CD4-positive, CD25-positive, alpha-beta regulatory T cell (primary cell): ENCODE measurements around the gene SPRYD7. TPM values are rescaled to one million over a fixed set of nuclear protein-coding genes. Genes with fewer than 3 reads are reported as not detected.

Experiments used
- ATAC-seq, 2 donors: fragments of 150-1000 bp; cut with Tn5 transposase; one replicate each; pipeline ENCODE4 v1.10.0; 2021; ENCODE audit warnings: low read depth in 2 of 2, moderate number of reproducible peaks in 2 of 2, moderate library complexity in 1 of 2
- DNase-seq, 3 donors: peaks; one replicate each; pipeline versions ENCODE4 v3.0.0 to v3.0.0-alpha.2; 2012 to 2022; ENCODE audit warnings: mixed read lengths in 1 of 3
- H3K27ac ChIP-seq: one replicate; pipeline ENCODE4 v1.7.0; 2013; ENCODE audit warnings: mild to moderate bottlenecking, low read length; ENCODE audit not compliant: insufficient read depth, poor library complexity, severe bottlenecking
- H3K27me3 ChIP-seq: one replicate; pipeline ENCODE4 v1.7.0; 2013; ENCODE audit warnings: low read length; ENCODE audit not compliant: control insufficient read depth, insufficient read depth
- H3K36me3 ChIP-seq: one replicate; pipeline ENCODE4 v1.7.0; 2013; ENCODE audit warnings: mild to moderate bottlenecking, low read length, moderate library complexity; ENCODE audit not compliant: control insufficient read depth, insufficient read depth
- H3K4me1 ChIP-seq: 2 replicates; pipeline ENCODE4 v1.7.0; 2013; ENCODE audit warnings: mild to moderate bottlenecking, low read length; ENCODE audit not compliant: insufficient read depth, control insufficient read depth, poor library complexity, severe bottlenecking
- H3K4me3 ChIP-seq: one replicate; pipeline ENCODE4 v1.7.0; 2013; ENCODE audit warnings: low read depth, mild to moderate bottlenecking, low read length, moderate library complexity
- H3K9me3 ChIP-seq, 2 experiments: 1 replicate in 1 of 2; 2 replicates in 1 of 2; pipeline ENCODE4 v1.7.0; 2013; ENCODE audit warnings: low read length in 2 of 2, mild to moderate bottlenecking in 1 of 2, moderate library complexity in 1 of 2; ENCODE audit not compliant: control insufficient read depth in 2 of 2
- H3K27ac Mint-ChIP-seq, 3 donors: one replicate each; pipeline ENCODE4 v1.8.0; 2020 to 2022; ENCODE audit warnings: mild to moderate bottlenecking in 3 of 3, mixed read lengths in 3 of 3, moderate library complexity in 2 of 3
- H3K27me3 Mint-ChIP-seq: one replicate; pipeline ENCODE4 v1.8.0; 2022; ENCODE audit warnings: mild to moderate bottlenecking, mixed read lengths
- H3K36me3 Mint-ChIP-seq: one replicate; pipeline ENCODE4 v1.8.0; 2020; ENCODE audit warnings: mixed read lengths
- H3K4me1 Mint-ChIP-seq, 4 donors: one replicate each; pipeline ENCODE4 v1.8.0; 2020 to 2022; ENCODE audit warnings: mixed read lengths in 4 of 4, mild to moderate bottlenecking in 1 of 4
- H3K4me3 Mint-ChIP-seq, 4 donors: one replicate each; pipeline ENCODE4 v1.8.0; 2020 to 2022; ENCODE audit warnings: mild to moderate bottlenecking in 4 of 4, mixed read lengths in 4 of 4, moderate library complexity in 3 of 4
- H3K9me3 Mint-ChIP-seq, 7 donors: one replicate each; pipeline ENCODE4 v1.8.0; 2020 to 2022; ENCODE audit warnings: mixed read lengths in 7 of 7, mild to moderate bottlenecking in 3 of 7, moderate library complexity in 2 of 7
- polyA plus RNA-seq, 4 donors: library from polyadenylated mRNA; unstranded; fragments of 300-500 nt; fragmentation: Illumina TruSeq; gene quantifications; one replicate each; pipeline ENCODE4 v1.2.3, GENCODE V29; 2021
- total RNA-seq: library from RNA; stranded (reverse); gene quantifications from one replicate; pipeline ENCODE4 v1.2.3, GENCODE V29; 2022

SPRYD7 gene
- total and polyA plus RNA-seq, 5 donors from 2014 or later: 1.8 to 3.8 (median 2.8) TPM

- H3K4me3 ChIP-seq: no peak overlapping the region
- no peak for DNase-seq
- Mint-ChIP-seq H3K9me3 (peaks cover 0 to 25% (median 8%) of the 10 kb centered on the region in 7 donors), H3K4me1 (no peaks in the 10 kb centered on the region), H3K27ac (no peak overlapping the region), H3K36me3 (peaks cover 3% of the 10 kb centered on the region), H3K27me3 (peaks cover 4% of the 10 kb centered on the region), H3K4me3 (no peak overlapping the region)
- H3K36me3 ChIP-seq: no peaks in the 10 kb centered on the region
- H3K9me3 ChIP-seq: peaks cover 14 to 34% of the 10 kb centered on the region in 2 experiments
- no peaks in the 10 kb centered on the region for H3K4me1 ChIP-seq
- no peak overlapping the region for H3K27ac ChIP-seq
- no peak for ATAC-seq
- no peaks in the 10 kb centered on the region for H3K27me3 ChIP-seq
These were observed 61.7 kb downstream of the SPRYD7 start for GRCh38 chr13:49874430-49874829.

DNA sequence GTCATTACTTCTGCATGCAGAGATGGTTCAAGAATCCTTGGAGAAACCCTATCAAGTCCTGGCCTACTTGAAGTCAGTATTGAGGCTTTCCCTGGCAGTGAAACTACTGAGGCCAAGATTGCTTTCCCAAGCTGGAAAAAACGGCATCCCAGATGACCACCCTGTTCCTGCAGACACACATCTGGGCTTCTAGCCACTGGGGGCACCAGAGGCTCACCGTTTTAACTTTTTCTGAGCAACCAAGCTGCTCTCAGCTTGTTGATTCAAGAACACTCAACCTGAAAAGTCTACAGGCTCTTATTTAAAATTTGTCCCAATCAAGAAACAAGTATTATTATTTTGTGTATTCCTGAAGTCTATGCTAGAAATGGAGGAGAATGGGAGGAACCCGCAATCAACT, 66.6 kb downstream of the SPRYD7 start:
- Mint-ChIP-seq H3K4me3 (no peak overlapping the region), H3K27me3 (peaks cover 9% of the 10 kb centered on the region), H3K27ac (no peak overlapping the region), H3K9me3 (peaks cover 0 to 10% (median 3%) of the 10 kb centered on the region in 7 donors), H3K4me1 (no peaks in the 10 kb centered on the region), H3K36me3 (peaks cover 2% of the 10 kb centered on the region)
- DNase-seq: no peak
- no peak for ATAC-seq
- Histone ChIP-seq H3K27ac (no peak overlapping the region), H3K9me3 (peaks cover 2 to 3% of the 10 kb centered on the region in 2 experiments), H3K36me3 (no peaks in the 10 kb centered on the region), H3K4me3 (no peak overlapping the region), H3K4me1 (no peaks in the 10 kb centered on the region), H3K27me3 (no peaks in the 10 kb centered on the region)

- peaks cover 0 to 10% (median 0%) of the 10 kb centered on the region in 7 donors for H3K9me3 Mint-ChIP-seq
- no peaks in the 10 kb centered on the region for H3K4me1 ChIP-seq
These were observed 68.3 kb downstream of the SPRYD7 start for GRCh38 chr13:49867834-49868233.

GRCh38 chr13:49865218-49865617, 70.9 kb downstream of the SPRYD7 start:
- Histone ChIP-seq H3K27me3 (no peaks in the 10 kb centered on the region), H3K27ac (no peak overlapping the region), H3K4me3 (no peak overlapping the region), H3K36me3 (no peaks in the 10 kb centered on the region), H3K9me3 (no peaks in the 10 kb centered on the region), H3K4me1 (no peaks in the 10 kb centered on the region)
- Mint-ChIP-seq H3K4me3 (no peak overlapping the region), H3K27me3 (peaks cover 28% of the 10 kb centered on the region), H3K27ac (peak overlapping the region in 1 of 3 donors; percentile 40), H3K9me3 (peaks cover 0 to 10% (median 0%) of the 10 kb centered on the region in 7 donors), H3K4me1 (no peaks in the 10 kb centered on the region), H3K36me3 (no peaks in the 10 kb centered on the region)
- DNase-seq (no peak), ATAC-seq (no peak)

More at GRCh38 chr13:49867834-49868233, 68.3 kb downstream of the SPRYD7 start:
- no peak overlapping the region for H3K27ac ChIP-seq
- H3K4me3 Mint-ChIP-seq: no peak overlapping the region
- no peak overlapping the region for H3K27ac Mint-ChIP-seq
- H3K9me3 ChIP-seq: no peaks in the 10 kb centered on the region
- no peak overlapping the region for H3K4me3 ChIP-seq
- H3K36me3 ChIP-seq: no peaks in the 10 kb centered on the region
- no peak for ATAC-seq
- no peaks in the 10 kb centered on the region for H3K27me3 ChIP-seq
- H3K4me1 Mint-ChIP-seq: no peaks in the 10 kb centered on the region
- no peaks in the 10 kb centered on the region for H3K36me3 Mint-ChIP-seq
- peaks cover 15% of the 10 kb centered on the region for H3K27me3 Mint-ChIP-seq
- no peak for DNase-seq

DNA sequence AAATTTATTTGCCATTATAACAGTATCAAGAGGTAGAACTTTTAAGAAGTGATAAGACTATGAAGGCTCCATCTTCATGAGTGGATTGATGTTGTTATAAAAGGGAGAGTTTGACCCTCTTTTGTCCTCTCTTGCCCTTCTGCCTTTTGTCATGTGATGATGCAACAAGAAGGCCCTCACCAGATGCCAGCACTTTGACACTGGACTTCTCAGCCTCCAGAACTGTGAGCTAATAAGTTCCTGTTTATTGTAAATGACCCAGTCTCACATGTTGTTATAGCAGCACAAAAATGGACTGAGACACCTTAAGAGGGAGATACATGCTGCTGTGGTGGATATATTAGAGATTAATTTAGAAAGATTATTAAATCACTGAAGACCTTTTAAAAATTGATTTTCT, 71.6 kb downstream of the SPRYD7 start:
- no peaks in the 10 kb centered on the region for H3K36me3 ChIP-seq
- Mint-ChIP-seq H3K4me3 (no peak overlapping the region), H3K36me3 (no peaks in the 10 kb centered on the region), H3K27ac (no peak overlapping the region), H3K9me3 (peaks cover 0 to 10% (median 0%) of the 10 kb centered on the region in 7 donors), H3K4me1 (no peaks in the 10 kb centered on the region), H3K27me3 (peaks cover 33% of the 10 kb centered on the region)
- DNase-seq (no peak), ATAC-seq (no peak)
- H3K27me3 ChIP-seq: no peaks in the 10 kb centered on the region
- H3K9me3 ChIP-seq: no peaks in the 10 kb centered on the region
- no peak overlapping the region for H3K27ac ChIP-seq
- H3K4me1 ChIP-seq: no peaks in the 10 kb centered on the region
- H3K4me3 ChIP-seq: no peak overlapping the region

Other genes with a start within 250 kb of the SPRYD7 start
- gene EBPL, start 244.9 kb downstream of the SPRYD7 start, total RNA-seq: 19.6 TPM
- gene EBPL, start 244.9 kb downstream of the SPRYD7 start, polyA plus RNA-seq: 10 to 100 TPM; 54.1 to 74.1 (median 63.7) TPM
- 25.1 TPM for gene KPNA3, start 143.7 kb downstream of the SPRYD7 start, total RNA-seq
- 10 to 100 TPM; 24.4 to 28.3 (median 27.8) TPM for gene KPNA3, start 143.7 kb downstream of the SPRYD7 start, polyA plus RNA-seq
- gene TRIM13, start 60.7 kb upstream of the SPRYD7 start, total RNA-seq: 23.8 TPM
- 10 to 100 TPM; 10.2 to 22.5 (median 13.4) TPM for gene TRIM13, start 60.7 kb upstream of the SPRYD7 start, polyA plus RNA-seq
- gene KCNRG, start 79.1 kb upstream of the SPRYD7 start, total RNA-seq: 0.47 TPM
- gene KCNRG, start 79.1 kb upstream of the SPRYD7 start, polyA plus RNA-seq: under 1 TPM; 0.15 to 0.89 (median 0.50) TPM